Neural crest cell (in vitro differentiated cells): ENCODE results near the gene SEPHS1. TPM values are rescaled to one million over a fixed set of nuclear protein-coding genes. Genes with fewer than 3 reads are reported as not detected.

Source experiments
- DNase-seq: peaks from one replicate; pipeline ENCODE4 v3.0.0; 2021; ENCODE audit warnings: low read depth, mixed read lengths, low spot score
- H3K27ac Mint-ChIP-seq: one replicate; pipeline ENCODE4 v1.8.0; 2021; ENCODE audit warnings: mild to moderate bottlenecking, mixed read lengths; ENCODE audit not compliant: unreplicated experiment
- H3K27me3 Mint-ChIP-seq: 2 replicates; pipeline ENCODE4 v1.8.0; 2021; ENCODE audit warnings: low read depth, mild to moderate bottlenecking, mixed read lengths
- H3K36me3 Mint-ChIP-seq: 2 replicates; pipeline ENCODE4 v1.8.0; 2021; ENCODE audit warnings: low read depth, mild to moderate bottlenecking, mixed read lengths
- H3K4me1 Mint-ChIP-seq: 2 replicates; pipeline ENCODE4 v1.8.0; 2021; ENCODE audit warnings: mixed read lengths
- H3K4me3 Mint-ChIP-seq: one replicate; pipeline ENCODE4 v1.8.0; 2021; ENCODE audit warnings: mild to moderate bottlenecking, mixed read lengths
- H3K9me3 Mint-ChIP-seq: 2 replicates; pipeline ENCODE4 v1.8.0; 2021; ENCODE audit warnings: mixed read lengths
- CTCF ChIP-seq: fragments of 200-600 bp; sonication (generic); conservative IDR thresholded peaks from 2 replicates; pipeline ENCODE4 v1.5.0; 2021; ENCODE audit warnings: antibody characterized with exemption, mild to moderate bottlenecking
- total RNA-seq: library from RNA; stranded (reverse); gene quantifications from 2 replicates; pipeline ENCODE4 v1.2.1, GENCODE V29; 2021

The SEPHS1 gene
- total RNA-seq, 1 donor from 2014 or later = 158 TPM

DNA sequence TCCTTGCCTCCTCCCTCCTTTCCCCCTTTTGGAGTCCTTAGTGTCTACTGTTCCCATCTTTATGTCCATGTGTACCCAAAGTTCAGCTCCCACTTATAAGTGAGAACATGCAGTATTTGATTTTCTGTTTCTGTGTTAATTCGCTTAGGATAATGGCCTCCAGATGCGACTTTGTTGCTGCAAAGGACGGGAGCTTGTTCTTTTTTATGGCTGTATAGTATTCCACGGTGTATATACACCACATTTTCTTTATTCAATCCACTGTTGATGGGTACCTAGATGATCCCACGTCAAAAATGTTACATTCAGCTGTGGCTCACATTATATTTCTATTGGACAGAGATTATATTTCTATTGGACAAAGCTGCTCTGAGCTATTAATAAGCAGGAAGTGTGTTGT lies 24.4 kb upstream of the SEPHS1 start:
- no peak for TF ChIP-seq CTCF
- no peak for DNase-seq
- H3K27me3 Mint-ChIP-seq = peaks cover 6% of the 10 kb centered on the region
- no peak overlapping the region for H3K27ac Mint-ChIP-seq
- peaks cover 4% of the 10 kb centered on the region for H3K4me1 Mint-ChIP-seq
- no peak overlapping the region for H3K4me3 Mint-ChIP-seq
- no peaks in the 10 kb centered on the region for H3K36me3 Mint-ChIP-seq
- no peaks in the 10 kb centered on the region for H3K9me3 Mint-ChIP-seq

DNA sequence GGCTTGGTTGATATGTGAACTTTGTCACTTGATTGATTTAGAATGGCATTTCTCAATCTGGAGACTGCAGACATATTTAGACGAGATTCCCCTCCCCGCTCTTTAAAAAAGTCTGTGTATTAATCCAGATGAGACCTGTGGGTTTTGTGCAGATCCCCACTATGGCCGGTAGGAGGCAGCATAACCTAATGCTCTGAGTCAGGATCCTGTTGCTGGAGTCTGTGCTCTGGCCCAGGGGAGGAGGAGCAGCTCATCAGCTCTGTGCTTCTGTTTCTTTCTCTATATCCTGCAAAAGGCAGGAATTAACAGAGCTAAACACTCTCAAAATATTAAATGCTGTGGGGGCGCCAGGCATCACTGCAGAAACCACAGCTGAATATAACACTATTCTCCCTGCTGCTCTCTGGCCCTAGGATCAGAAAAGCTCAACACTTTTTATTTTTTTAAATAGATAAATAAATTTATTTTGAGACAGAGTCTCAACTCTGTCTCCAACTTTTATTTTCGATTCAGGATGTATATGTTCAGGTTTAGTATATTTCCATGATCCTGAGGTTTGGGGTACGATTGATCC lies 23.9 kb upstream of the SEPHS1 start:
- no peak overlapping the region for H3K4me3 Mint-ChIP-seq
- no peaks in the 10 kb centered on the region for H3K9me3 Mint-ChIP-seq
- H3K27ac Mint-ChIP-seq = no peak overlapping the region
- DNase-seq = peak; percentile 73
- TF ChIP-seq CTCF = peak; percentile 97
- peaks cover 4% of the 10 kb centered on the region for H3K4me1 Mint-ChIP-seq
- H3K36me3 Mint-ChIP-seq = no peaks in the 10 kb centered on the region
- peaks cover 6% of the 10 kb centered on the region for H3K27me3 Mint-ChIP-seq

- Mint-ChIP-seq H3K9me3 (no peaks in the 10 kb centered on the region), H3K36me3 (no peaks in the 10 kb centered on the region), H3K4me3 (no peak overlapping the region), H3K4me1 (peaks cover 9% of the 10 kb centered on the region), H3K27ac (no peak overlapping the region), H3K27me3 (no peaks in the 10 kb centered on the region)
- TF ChIP-seq CTCF = no peak
- DNase-seq = no peak
Measured at GRCh38 chr10:13366891-13367290, 18.8 kb upstream of the SEPHS1 start.

GRCh38 chr10:13365831-13366230 lies 17.7 kb upstream of the SEPHS1 start:
- Mint-ChIP-seq H3K27me3 (no peaks in the 10 kb centered on the region), H3K4me3 (no peak overlapping the region), H3K4me1 (peaks cover 7% of the 10 kb centered on the region), H3K9me3 (no peaks in the 10 kb centered on the region), H3K27ac (no peak overlapping the region), H3K36me3 (no peaks in the 10 kb centered on the region)
- TF ChIP-seq CTCF = no peak
- no peak for DNase-seq

DNA sequence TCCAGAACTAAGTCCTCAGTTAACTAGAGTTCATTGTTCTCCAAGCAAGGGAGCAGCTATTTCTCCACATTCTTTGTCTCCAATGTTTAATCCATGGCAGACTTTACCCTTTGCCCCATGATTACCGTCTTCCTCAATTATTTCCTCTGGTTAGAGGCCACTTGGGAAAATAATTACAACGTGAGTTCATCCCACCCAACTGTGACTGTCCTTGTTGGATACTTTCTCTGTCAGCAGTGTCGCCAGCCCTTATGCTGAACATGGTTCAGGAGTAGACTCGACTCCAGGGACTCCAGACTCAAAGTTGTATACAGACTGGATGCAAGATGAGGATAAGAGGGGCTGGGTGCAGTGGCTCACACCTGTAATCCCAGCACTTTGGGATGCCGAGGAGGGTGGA lies 17.1 kb upstream of the SEPHS1 start:
- no peak for TF ChIP-seq CTCF
- Mint-ChIP-seq H3K9me3 (no peaks in the 10 kb centered on the region), H3K36me3 (no peaks in the 10 kb centered on the region), H3K4me3 (no peak overlapping the region), H3K27ac (no peak overlapping the region), H3K4me1 (peaks cover 7% of the 10 kb centered on the region), H3K27me3 (no peaks in the 10 kb centered on the region)
- no peak for DNase-seq
